BJ (cell line): ENCODE results near the gene DUSP2. TPM values are rescaled to one million over a fixed set of nuclear protein-coding genes. Genes with fewer than 3 reads are reported as not detected.

Source experiments
- CTCF ChIA-PET: fragments of 350-600 bp; formaldehyde crosslinking; extraction: SDS; loops from one replicate; lab custom pipeline; 2021; ENCODE audit warnings: antibody characterized with exemption, inconsistent platforms; lab: Yijun Ruan, JAX
- POLR2A ChIA-PET: fragments of 300-600 bp; sonication (Branson Sonifier 250); formaldehyde crosslinking; extraction: SDS; loops from one replicate; lab custom pipeline; 2021; ENCODE audit warnings: antibody characterized with exemption; lab: Charles Lee
- DNase-seq: peaks from one replicate; pipeline ENCODE4 v3.0.0-alpha.2; 2011; ENCODE audit warnings: low read depth
- H3K27me3 ChIP-seq: 2 replicates; pipeline ENCODE4 v1.6.0; 2011; ENCODE audit warnings: low read length; ENCODE audit not compliant: control insufficient read depth, insufficient read depth
- H3K36me3 ChIP-seq: 2 replicates; pipeline ENCODE4 v1.5.1; 2011; ENCODE audit warnings: low read length; ENCODE audit not compliant: control insufficient read depth, insufficient read depth
- H3K4me3 ChIP-seq: 2 replicates; pipeline ENCODE4 v1.5.1; 2011; ENCODE audit warnings: low read depth, mild to moderate bottlenecking, control low read depth, low read length
- CTCF ChIP-seq: IDR thresholded peaks from 2 replicates; pipeline ENCODE4 v1.5.1; 2011; ENCODE audit warnings: low read depth, mild to moderate bottlenecking, control low read depth, inconsistent platforms, low read length, moderate library complexity; ENCODE audit not compliant: insufficient read depth
- polyA plus RNA-seq: library from polyadenylated mRNA; depleted of rRNA; stranded (reverse); fragments of >200 nt; gene quantifications from 2 replicates; pipeline ENCODE4 v1.2.3, GENCODE V29; 2011; rRNA removed

The DUSP2 gene
- polyA plus RNA-seq, 1 experiment, result 2.2 TPM

DNA sequence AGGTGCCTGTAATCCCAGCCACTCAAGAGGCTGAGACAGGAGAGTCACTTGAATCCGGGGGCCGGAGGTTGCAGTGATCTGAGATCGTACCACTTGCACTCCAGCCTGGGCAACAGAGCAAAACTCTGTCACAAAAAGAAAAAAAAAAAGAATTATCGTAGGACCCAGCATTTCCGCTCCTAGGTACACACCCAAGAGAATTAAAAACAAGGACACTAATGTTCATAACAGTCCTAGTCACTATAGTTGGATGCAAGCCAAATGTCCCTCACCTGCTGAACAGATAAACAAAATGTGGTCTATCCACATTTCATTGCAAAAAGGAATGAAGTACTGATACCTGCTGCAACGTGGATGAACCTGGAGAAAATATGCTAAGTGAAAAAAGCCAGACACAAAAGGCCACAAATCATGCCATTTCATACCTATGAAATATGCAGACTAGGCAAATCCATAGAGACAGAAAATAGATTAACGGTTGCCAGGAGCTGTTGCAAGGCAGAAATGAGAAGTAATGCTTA, 50.1 kb downstream of the DUSP2 start:
- Histone ChIP-seq H3K4me3 (no peak overlapping the region), H3K36me3 (no peaks in the 10 kb centered on the region), H3K27me3 (peaks cover 4% of the 10 kb centered on the region)
- TF ChIP-seq CTCF, result no peak
- DNase-seq, result no peak
- ChIA-PET CTCF (interaction anchor here (0.6 kb wide), 1 partner anchor 740 kb away, joined by 3 read pairs; no protein-coding TSS in a partner anchor), POLR2A (no interaction called here)

DNA sequence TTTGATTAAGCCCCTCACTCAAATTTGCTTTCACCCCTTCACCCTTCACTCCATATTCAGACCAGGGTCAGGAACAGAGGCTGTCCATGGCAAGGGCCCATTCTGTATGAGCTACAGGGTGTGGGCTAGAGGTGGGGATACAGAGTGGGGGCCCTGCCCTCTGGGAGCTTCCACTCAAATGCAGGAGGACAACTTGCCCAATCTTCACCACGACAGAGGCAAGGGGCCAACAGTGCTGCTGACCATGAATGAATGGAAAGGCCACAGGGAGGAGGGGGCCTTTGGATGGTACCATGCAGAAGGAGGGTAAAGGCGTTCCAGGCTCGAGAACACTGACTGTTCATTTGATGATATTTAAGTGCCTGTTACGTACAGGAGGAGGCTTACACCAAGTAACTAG, 51.7 kb downstream of the DUSP2 start:
- Histone ChIP-seq H3K36me3 (no peaks in the 10 kb centered on the region), H3K4me3 (no peak overlapping the region), H3K27me3 (peaks cover 4% of the 10 kb centered on the region)
- ChIA-PET CTCF (interaction anchor here (1.2 to 1.3 kb wide), 2 partner anchors 8 to 24 kb away, joined by 3 read pairs; no protein-coding TSS in a partner anchor), POLR2A (no interaction called here)
- no peak for DNase-seq
- no peak for TF ChIP-seq CTCF

Other genes starting within 250 kb of the DUSP2 start
- gene ANKRD36C, start 153.6 kb downstream of the DUSP2 start, polyA plus RNA-seq, result 2.5 and 4.5 TPM in 2 replicates
- gene GPAT2, start 110.5 kb downstream of the DUSP2 start, polyA plus RNA-seq, result 4.9 and 9.5 TPM in 2 replicates
- gene ADRA2B, start 28.9 kb downstream of the DUSP2 start, polyA plus RNA-seq, result not detected in 2 replicates
- not detected in 2 replicates for gene ASTL, start 6.9 kb downstream of the DUSP2 start, polyA plus RNA-seq
- 56.1 and 101 TPM in 2 replicates for gene STARD7, start 63.4 kb upstream of the DUSP2 start, polyA plus RNA-seq
- gene TMEM127, start 120.6 kb upstream of the DUSP2 start, polyA plus RNA-seq, result 56.2 and 115 TPM in 2 replicates
- 76.5 and 90.0 TPM in 2 replicates for gene CIAO1, start 120.8 kb upstream of the DUSP2 start, polyA plus RNA-seq
- 83.2 and 111 TPM in 2 replicates for gene SNRNP200, start 160.1 kb upstream of the DUSP2 start, polyA plus RNA-seq
- 0.52 and 0.59 TPM in 2 replicates for gene ITPRIPL1, start 179.9 kb upstream of the DUSP2 start, polyA plus RNA-seq
- 13.7 and 16.9 TPM in 2 replicates for gene NCAPH, start 190.3 kb upstream of the DUSP2 start, polyA plus RNA-seq